Left lobe of liver (tissue), 2 donors: ENCODE measurements around the gene CPEB3. TPM values are rescaled to one million over a fixed set of nuclear protein-coding genes. Genes with fewer than 3 reads are reported as not detected.
A peak's percentile ranks its signal among the peaks of the same experiment; 100 is the strongest.
"Not testable (repeated sequence)": the region's sequence is repeated elsewhere in the genome, so short reads cannot be mapped to it uniquely, and the experiment has no call there.

ENCODE experiments used
- ATAC-seq: fragments of 200-7000 bp; cut with Tn5 transposase; one replicate; pipeline ENCODE4 v1.9.1; 2020; ENCODE audit warnings: mild to moderate bottlenecking, moderate library complexity
- DNase-seq: peaks from one replicate; pipeline ENCODE4 v3.0.0-alpha.2; 2020; ENCODE audit warnings: low spot score
- total RNA-seq: library from RNA; stranded (reverse); gene quantifications from one replicate; pipeline ENCODE4 v1.2.1, GENCODE V29; 2021
- donor health status: DM: no; HTN: no; CAD: no; lungs with moderate emphysema.
- donor health status: DM: no; HTN: yes; CAD: no.

CPEB3 gene
- 12.7 TPM for total RNA-seq

GRCh38 chr10:92290837-92291615 is at the start of gene CPEB3, which contains the start of gene MARCHF5:
TSS of gene CPEB3 (minus strand) at chr10:92291078. CDS start at chr10:92240350, 50,728 bp downstream.
TSS of gene MARCHF5 (plus strand) at chr10:92291167. CDS start at chr10:92291495, 328 bp downstream.
- ATAC-seq, result peak; percentile 94
- DNase-seq, result peak; percentile 98

GRCh38 chr10:92329927-92330326 is 39.0 kb upstream of the CPEB3 start:
- not testable (repeated sequence) for ATAC-seq

GRCh38 chr10:92328993-92329392 is 38.1 kb upstream of the CPEB3 start:
- peak; percentile 76 for ATAC-seq
- no peak for DNase-seq

More at GRCh38 chr10:92329927-92330326, 39.0 kb upstream of the CPEB3 start:
- DNase-seq, result not testable (repeated sequence)

- ATAC-seq (peak; percentile 66), DNase-seq (no peak)
Measured at GRCh38 chr10:92327445-92328433, 36.9 kb upstream of the CPEB3 start.

GRCh38 chr10:92323079-92323478 is 32.2 kb upstream of the CPEB3 start:
- DNase-seq (no peak), ATAC-seq (no peak)

- ATAC-seq (no peak), DNase-seq (no peak)
Measured at GRCh38 chr10:92316610-92317009, 25.7 kb upstream of the CPEB3 start.

GRCh38 chr10:92313750-92314149 is 22.9 kb upstream of the CPEB3 start:
- no peak for DNase-seq
- ATAC-seq, result no peak

GRCh38 chr10:92309272-92309671 is 18.4 kb upstream of the CPEB3 start:
- DNase-seq (no peak), ATAC-seq (no peak)

GRCh38 chr10:92305133-92306072 is 14.5 kb upstream of the CPEB3 start:
- DNase-seq, result no peak
- ATAC-seq, result no peak

GRCh38 chr10:92304061-92304460 is 13.2 kb upstream of the CPEB3 start:
- ATAC-seq, result no peak
- no peak for DNase-seq

- no peak for ATAC-seq
- no peak for DNase-seq
Measured at GRCh38 chr10:92303096-92303495, 12.2 kb upstream of the CPEB3 start.

GRCh38 chr10:92298487-92298886 is 7.6 kb upstream of the CPEB3 start:
- ATAC-seq (no peak), DNase-seq (no peak)

GRCh38 chr10:92291921-92292845 is 1.3 kb upstream of the CPEB3 start:
- DNase-seq, result peak; percentile 63
- ATAC-seq, result peak; percentile 6

GRCh38 chr10:92291616-92291865 is 663 bp upstream of the CPEB3 start:
- ATAC-seq (peak; percentile 2), DNase-seq (no peak)

- DNase-seq, result peak; percentile 63
- peak; percentile 58 for ATAC-seq
Measured at GRCh38 chr10:92290076-92290836, 622 bp downstream of the CPEB3 start.

- ATAC-seq, result peak; percentile 34
Measured at GRCh38 chr10:92284112-92284704, 6.7 kb downstream of the CPEB3 start.

GRCh38 chr10:92278996-92279696 is 11.7 kb downstream of the CPEB3 start:
- DNase-seq, result no peak
- no peak for ATAC-seq

More at GRCh38 chr10:92284112-92284704, 6.7 kb downstream of the CPEB3 start:
- no peak for DNase-seq

GRCh38 chr10:92274071-92274470 is 16.8 kb downstream of the CPEB3 start:
- DNase-seq, result no peak
- no peak for ATAC-seq
